HG03342 (cell line): ENCODE data around the gene IRF6.

Experiments used
- ATAC-seq: cut with Tn5 transposase; IDR thresholded peaks from one replicate; pipeline ENCODE4 v1.9.1; 2021; ENCODE audit warnings: mild to moderate bottlenecking, moderate library complexity; ENCODE audit not compliant: unreplicated experiment

IRF6 gene

DNA sequence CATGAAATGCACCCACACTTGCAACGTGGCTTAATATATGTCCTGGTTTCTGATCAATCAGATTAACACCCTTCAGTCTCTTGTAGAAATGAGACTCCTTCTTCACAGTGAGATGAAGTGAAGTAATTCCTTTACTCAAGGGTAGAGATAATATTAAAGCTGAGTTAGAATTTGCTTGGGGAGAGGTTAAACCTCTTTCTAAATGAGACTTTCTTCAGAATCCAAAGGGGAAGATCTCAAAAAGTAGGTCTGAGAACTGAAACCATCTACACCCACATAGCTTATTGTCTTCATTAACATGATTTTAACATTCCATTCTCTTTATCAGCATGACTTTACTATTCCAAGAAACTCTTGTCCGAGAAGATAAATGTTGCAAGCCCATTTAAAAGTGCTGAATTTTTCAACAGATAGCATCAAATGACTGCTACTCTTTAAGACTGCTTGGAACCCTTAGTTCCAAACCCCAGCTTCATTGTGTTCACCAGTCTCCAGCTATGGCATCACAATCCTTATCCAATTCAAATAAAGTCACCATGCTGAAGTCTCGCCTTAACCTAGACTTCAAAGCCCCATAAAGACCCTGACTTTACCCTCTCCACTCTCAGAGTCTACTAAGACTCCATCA, 69.3 kb downstream of the IRF6 start:
- ATAC-seq: no peak
